ENCODE measurements around the gene WNT2B.

WNT2B gene

DNA sequence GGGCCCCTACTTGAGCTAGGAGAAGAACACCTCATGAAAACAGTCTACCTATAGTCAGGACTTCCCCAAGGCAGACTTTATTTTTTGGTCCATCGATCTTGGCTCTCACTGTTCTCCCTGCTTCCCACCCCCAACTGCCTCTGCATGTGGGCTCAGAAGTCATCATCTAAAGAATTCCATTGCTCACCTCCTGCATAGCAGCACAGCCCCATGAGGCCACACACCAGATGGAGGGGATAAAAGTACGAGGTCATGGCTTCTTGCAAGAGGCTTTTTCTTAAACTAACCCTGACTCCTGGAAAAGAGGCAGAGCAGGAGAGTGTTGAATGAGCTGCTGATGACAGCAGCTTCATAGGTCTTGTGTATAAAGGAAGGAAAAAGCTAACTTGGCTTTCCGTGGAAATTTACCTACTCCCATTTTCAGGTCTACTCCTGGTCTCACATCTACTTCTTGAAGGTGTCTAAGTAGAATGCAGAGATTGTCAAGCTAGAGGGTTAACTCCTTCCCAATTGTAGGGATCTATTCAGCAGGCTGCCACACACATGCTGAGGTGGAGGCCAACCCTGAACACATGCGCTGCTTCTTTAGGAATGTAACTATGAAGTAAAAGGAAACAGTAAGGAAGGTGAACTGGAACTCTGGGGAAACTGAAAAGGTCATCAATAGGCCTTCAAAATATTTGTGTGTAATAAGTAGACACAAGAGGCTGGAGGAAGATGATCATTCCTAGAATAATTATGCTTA, 18.7 kb downstream of the WNT2B start:
- no peak for DNase-seq (ENCODE audit: low read depth in 2 of 2, low spot score in 1 of 2)

DNA sequence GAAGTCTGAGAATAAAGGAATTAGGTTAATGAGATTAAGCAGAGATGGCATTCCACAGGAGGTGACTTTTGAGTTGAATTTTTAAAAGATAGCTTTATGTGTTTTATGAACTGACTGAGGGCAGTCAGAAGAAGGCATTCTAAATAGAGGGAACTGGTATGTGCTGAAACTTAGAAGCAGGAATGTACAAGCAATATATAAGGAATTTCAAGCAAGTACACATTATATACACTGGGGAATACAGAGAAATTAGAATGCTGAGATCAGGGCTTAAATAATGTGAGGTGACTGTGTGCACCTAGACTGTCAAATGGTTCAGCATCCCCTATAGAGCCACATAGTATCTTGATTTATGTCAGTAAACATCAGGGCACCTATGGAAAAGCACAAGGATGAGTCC, 19.3 kb downstream of the WNT2B start:
- no peak for DNase-seq (ENCODE audit: low read depth in 2 of 2, low spot score in 1 of 2)

DNA sequence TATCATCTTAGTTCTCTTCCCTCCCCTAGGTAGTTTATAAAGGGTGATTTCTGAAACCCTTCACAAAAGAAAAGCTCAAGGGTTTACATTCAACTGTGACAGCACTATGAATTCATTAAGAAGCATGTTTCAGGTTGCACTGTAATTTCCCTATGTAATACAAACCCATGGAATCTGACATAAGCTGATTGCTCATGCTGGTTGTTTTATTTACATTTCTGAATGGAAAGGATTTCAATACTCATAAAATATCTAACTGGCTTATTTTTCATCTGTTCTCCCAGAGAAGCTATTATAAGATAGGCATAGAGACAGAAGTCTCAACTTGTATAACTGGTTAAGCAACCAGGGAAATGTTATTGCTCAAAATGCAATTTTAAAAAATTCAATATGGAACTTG, 20.5 kb downstream of the WNT2B start:
- DNase-seq (ENCODE audit: low read depth in 2 of 2, low spot score in 1 of 2) = no peak

DNA sequence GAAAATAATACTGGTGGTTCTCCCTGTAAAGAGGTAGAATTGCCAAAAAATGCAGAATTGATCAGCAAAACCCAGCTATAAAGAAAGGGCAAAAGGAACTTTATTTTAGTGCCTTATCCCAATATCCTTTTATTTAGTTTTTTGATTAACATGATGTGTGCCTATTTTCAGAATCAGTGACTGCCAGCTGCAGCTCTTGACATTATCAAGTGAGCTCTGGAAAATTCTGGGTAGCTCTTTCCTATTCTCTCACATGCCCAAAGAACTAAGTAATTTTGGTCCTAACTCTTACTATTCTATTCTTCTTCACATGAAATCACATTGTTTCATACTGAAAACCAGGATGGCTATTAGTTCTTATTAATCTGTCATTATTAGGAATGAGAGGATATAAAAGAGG, 22.1 kb downstream of the WNT2B start:
- no peak for DNase-seq (ENCODE audit: low read depth in 2 of 2, low spot score in 1 of 2)

DNA sequence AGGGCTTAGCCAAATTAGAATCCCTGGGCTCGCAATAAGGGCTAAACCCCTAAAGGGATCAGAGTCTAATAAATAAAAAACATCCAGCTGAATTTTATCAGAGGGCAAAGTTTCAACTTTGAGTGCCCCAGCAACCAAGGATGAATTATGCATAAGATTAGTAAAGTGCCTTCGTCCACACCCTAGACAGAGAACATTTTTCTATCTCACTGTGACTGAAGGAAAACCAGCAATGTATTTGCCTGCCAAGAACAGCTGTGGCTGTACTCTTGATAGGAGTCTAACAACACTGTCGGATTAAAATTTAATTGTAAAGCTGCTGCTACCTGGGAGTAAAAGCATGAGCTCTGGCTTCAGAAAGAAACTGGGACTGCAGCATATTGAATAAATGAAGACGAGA, 23.3 kb downstream of the WNT2B start:
- no peak for DNase-seq (ENCODE audit: low read depth in 2 of 2, low spot score in 1 of 2)

DNA sequence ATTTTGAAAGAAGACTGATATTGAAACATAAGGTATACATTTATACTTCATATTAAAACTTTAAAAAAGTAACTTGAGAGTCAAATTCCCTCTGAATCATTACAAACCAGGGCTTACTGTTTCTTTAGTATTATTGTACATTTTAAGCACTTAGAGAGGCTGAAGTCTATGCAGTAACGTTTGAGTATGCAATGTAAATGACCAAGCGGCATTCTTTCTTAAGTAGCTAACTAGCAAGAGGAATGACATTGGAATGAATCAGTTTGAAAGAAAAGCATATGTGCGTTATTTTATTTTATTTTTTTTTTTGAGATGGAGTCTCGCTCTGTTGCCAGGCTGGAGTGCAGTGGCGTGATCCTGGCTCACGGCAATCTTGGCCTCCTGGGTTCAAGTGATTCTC, 24.3 kb downstream of the WNT2B start:
- DNase-seq (ENCODE audit: low read depth in 2 of 2, low spot score in 1 of 2) = no peak

DNA sequence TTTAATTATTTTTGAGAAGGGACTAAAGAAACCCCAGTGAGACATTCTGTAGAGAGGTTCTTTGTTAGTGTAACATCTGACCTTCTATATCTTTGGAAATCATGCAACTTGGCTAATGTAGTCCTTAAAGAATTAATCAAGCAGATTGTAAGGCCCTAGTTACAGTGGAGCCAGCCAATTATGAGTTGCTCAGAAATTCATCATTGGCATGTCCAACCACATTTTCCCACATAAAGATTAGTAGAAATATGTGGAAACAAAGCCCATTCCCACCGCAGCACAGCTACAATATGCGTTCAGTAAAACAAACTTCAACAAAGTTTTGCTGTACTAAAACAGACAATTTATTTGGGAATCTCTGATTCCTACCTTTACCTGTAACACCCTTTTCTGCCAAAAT, 27.8 kb downstream of the WNT2B start:
- DNase-seq (ENCODE audit: low read depth in 2 of 2, low spot score in 1 of 2) = no peak

DNA sequence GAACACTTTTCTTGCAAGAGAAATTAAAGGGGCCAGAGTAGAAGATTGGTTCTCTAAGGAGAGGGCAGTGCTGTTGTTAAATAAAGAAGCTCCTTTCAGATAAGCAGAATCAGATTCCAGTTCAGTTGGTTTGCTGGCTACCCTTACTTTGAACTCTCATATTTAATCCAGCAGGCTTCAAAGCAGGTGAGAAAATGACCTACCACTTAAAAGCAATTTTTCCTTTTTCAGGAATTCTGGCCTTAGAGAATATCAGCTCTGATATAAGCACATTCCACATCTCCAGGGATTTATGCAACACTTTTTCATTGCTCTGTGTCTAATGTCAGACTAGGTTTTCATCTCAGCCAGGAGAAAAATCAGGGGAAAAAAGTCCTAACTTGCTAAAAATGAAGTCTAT, 28.7 kb downstream of the WNT2B start:
- no peak for DNase-seq (ENCODE audit: low read depth in 2 of 2, low spot score in 1 of 2)

DNA sequence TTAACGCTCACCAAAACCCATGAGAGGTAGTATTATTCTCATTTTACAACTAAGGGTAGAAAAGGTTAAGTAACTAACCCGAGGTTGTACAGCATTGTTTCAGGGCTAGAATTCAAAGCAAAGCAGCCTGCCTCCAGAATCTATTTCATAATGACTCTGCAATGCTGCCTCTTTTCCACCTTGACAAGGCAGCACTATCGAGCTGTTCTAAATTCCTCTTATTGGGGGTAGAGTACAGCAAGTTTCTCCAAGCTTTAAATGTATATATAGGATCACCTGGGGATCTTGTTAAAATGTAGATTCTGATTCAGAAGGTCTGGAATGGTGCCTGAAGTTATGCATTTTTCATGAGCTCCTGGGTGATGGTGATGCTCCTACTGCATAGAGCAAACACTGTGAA, 30.1 kb downstream of the WNT2B start:
- no peak for DNase-seq (ENCODE audit: low read depth in 2 of 2, low spot score in 1 of 2)

DNA sequence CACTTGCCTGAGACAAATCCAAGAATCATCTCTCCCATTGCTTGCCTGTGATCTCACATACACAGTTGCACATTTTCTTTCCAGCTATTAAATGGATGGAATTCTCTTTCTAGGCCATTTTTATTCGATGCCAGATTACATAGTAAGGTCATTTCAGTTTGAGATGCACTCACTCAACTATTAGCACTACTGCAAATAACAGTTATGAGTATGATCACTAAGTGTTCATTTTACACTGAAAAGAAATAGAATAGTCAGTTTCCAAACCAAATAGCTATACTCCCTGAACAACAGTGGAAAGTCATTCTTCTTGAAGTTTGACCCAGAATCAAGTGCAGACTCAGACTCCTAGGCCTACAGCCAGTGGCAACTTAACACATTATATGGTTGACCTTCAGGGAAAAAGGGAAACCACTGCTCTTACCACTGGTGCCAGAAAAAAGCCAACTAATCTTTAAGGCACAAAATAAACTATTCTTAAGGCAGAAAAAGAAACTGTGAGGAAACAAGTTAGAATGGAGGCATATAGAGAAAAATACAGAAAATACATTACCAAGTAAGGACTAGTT, 31.5 kb downstream of the WNT2B start:
- no peak for DNase-seq (ENCODE audit: low read depth in 2 of 2, low spot score in 1 of 2)

DNA sequence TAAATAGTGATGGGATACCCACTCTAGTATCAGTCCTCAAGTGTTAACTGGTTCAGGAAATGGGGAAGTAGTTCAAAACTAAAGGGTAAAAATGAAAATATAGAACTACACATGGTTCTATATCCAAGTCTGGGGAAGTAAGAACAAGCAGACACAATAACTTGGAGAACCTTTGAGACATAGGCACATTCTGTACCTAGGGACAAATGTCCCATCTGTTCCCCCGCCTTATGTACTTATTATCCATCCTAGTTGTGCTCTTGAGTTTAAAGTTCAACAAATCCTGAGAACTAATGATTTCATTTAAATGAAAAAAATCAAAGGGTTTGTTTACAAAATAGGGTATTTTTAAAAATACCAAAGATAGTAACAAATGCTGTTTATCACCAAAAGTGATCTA, 32.5 kb downstream of the WNT2B start:
- DNase-seq (ENCODE audit: low read depth in 2 of 2, low spot score in 1 of 2) = no peak

DNA sequence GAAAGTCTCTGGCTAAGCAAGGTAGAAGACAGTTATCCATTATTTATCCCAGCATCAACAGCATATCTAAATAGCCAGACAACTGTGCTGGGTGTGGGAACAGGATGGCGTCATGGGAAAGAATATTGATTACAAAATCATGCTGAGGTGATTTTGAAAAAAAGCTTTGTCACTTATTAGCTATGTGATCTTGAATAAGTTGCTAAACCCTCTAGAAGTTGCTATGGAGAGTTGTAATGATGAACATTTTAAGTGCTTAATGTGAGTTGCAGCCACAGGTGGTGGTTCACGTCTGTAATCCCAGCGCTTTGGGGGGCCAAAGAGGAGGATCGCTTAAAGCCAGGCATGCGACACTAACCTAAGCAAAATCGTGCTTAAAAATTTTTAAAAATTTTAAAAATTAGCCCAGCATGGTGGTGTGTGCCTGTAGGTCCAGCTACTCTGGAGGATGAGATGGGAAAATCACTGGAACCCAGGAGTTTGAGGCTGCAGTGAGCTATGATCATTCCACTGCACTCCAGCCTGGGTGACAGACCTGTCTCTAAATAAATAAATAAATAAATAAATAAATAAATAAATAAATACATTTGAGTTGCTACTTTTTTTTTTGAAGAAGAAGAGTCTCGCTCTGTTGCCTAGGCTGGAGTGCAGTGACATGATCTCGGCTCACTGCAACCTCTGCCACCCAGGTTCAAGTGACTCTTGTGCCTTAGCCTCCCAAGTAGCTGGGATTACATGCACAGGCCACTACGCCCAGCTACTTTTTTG, 33.6 kb downstream of the WNT2B start:
- no peak for DNase-seq (ENCODE audit: low read depth in 2 of 2, low spot score in 1 of 2)

DNA sequence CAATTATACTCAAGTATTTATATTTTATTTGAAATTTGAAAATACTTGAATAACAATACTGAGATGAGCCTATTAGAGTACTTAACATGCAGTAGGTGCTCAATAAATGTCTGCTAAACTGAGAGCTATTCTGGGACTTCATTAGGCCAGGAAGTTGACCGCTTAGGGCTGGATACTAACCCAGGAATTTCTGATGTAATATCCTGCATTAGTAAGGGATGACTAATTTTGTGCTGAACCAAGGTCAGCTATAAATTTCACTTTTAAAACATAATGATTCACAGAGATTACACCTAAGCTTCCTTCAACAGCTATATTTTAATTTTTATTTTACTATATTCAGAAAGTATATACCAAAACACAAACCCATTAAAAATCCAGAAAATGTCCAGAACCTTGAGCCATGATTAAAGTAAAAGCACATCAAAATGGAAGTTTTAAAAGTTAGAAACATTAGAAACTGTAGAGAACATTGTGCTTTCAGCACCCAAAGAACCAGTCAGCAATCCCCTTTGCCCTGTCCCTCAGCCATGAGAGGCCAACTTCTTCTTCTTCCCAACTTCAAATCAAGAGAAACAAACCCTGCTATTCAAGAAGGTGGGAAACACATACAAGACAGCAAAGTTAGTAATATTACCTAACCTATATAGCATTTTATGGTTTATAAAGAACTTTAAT, 35.4 kb downstream of the WNT2B start:
- no peak for DNase-seq (ENCODE audit: low read depth in 2 of 2, low spot score in 1 of 2)

DNA sequence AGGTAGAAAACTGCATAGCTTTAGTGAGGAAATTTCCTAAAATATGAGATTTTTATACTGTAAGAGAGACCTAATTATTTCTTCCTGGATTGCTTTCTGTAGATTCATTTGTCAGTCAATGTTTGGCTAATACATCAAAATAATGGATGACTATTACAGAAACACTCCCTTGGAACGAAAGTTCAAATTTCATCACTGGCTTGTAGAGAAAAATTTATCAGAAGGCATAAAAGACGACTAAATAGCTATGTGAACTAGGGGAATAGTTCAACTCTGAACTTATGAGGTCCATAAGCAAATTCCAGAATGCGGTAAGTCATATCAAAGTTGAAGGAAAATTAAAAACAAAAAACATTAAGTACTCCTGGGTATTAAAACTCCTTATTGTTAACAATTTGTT, 36.0 kb downstream of the WNT2B start:
- no peak for DNase-seq (ENCODE audit: low read depth in 2 of 2, low spot score in 1 of 2)

DNA sequence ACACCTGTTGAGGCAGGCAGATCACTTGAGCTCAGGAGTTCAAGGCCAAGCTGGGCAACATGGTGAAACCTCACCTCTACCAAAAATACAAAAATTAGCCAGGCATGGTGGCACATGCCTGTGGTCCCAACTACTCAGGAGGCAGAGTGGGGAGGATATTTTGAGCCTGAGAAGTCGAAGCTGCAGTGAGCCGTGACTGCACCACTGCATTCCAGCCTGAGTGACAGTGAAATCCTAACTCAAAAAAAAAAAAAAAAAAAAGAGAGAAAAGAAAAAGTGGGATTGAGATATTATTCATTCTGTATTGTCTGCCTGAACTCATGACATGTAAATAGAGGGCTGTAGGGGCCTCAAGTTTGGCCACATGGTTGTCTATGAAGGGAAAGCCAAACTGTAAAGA, 37.3 kb downstream of the WNT2B start:
- no peak for DNase-seq (ENCODE audit: low read depth in 2 of 2, low spot score in 1 of 2)

DNA sequence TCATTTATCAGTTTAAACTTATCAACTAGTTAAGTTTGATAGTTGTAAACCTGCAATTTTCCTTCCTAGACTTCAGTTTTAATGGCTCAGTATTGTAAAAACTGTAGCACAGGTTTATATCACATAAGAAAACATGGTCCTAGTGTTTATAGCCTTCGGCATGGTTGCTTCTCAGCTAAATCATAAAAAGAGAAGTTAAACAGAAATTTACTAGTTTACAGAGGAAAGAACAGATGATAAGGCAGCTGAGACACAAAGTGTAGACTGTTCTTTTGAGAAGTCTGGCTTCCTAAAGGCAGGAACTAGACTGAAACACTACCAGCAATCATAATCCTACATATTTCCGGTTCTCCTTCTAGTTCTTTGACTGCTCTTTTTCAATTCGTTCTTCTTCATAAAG, 39.8 kb downstream of the WNT2B start:
- no peak for DNase-seq (ENCODE audit: low read depth in 2 of 2, low spot score in 1 of 2)

DNA sequence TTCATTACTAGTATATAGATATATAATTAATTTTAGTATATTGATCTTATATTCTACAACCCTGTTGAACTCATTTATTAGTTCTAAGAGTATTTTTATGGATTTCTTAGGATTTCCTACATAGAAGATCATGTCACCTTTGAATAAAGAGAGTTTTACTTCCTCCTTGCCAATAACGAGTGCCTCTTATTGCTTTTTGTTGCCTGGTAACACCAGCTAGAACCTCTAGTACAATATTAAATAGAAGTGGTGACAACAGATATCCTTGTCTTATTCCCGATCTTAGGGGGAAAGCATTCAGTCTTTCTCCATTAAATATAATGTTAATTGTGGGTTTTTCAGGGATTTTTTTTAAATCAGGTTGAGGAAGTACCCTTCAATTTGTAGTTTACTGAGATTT, 40.8 kb downstream of the WNT2B start:
- DNase-seq (ENCODE audit: low read depth in 2 of 2, low spot score in 1 of 2) = no peak

DNA sequence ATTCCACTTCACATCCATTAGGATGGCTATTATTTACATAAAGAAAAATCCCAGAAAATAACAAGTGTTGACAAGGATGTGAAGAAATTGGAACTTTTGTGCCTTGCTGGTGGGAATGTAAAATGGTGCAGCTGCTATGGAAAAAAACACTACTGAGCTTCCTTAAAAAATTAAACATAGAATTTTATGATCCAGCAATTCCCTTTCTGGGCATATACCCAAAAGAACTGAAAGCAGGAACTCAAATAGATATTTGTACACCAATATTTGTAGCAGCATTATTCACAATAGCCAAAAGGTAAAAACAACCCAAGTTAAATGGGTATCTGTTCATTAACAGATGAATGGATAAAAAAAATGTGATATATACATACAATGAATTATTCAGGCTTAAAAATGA, 45.6 kb downstream of the WNT2B start:
- DNase-seq (ENCODE audit: low read depth in 2 of 2, low spot score in 1 of 2) = no peak

DNA sequence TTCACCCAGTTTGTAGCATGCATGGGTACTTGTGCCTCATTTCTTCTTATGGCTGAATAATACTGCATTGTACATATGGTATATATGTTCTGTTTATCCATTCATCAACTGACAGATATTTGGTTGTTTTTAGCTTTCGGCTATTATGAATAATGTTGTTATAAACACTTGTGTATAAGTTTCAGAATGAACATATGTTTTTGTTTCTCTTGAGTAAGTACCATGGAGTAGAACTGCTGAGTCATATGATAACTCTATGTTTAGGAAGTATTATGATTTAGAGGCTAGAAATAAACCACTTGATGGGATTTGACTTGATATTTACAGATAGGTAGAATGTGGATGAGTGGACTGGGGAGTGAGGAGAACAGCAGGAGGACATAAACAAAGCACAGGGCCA, 48.6 kb downstream of the WNT2B start:
- DNase-seq (ENCODE audit: low read depth in 2 of 2, low spot score in 1 of 2) = no peak

DNA sequence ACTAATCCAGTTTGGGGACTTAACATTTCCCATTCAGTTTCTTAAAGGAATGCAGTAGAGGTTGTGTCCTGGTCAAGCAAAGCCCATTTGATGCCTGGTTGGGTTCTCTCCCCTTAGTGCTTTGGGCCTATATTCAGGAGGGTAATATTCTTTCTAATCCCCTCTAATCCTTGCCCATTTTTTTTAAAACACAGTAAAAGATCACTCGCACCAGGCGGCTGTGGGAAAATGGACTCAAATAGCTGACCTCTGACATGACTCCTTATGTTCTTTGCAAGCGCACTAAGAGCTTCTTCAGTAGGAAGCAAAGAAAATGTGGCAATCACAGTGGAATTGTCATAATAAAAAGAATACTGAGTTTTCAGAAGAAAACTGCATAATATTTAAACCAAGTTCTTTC, 49.9 kb downstream of the WNT2B start:
- no peak for DNase-seq (ENCODE audit: low read depth in 2 of 2, low spot score in 1 of 2)

DNA sequence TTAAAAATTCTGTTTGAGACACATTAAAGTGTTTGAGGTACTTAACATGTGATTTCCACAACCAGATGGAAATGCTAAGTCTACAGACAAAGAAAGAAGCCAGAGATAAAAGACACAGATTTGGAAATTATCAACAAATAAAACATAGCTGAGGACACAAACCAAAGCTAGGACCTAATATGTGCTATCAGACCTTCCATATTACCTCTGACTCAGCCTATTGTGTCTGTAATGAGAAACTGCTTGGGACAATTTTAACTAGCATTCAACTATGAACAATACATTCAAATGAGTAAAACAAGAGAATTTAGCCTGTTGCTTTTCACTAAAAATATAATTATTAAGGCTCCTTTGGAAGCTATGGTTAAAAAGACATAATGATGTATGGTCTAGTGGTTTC, 54.6 kb downstream of the WNT2B start:
- no peak for DNase-seq (ENCODE audit: low read depth in 2 of 2, low spot score in 1 of 2)

DNA sequence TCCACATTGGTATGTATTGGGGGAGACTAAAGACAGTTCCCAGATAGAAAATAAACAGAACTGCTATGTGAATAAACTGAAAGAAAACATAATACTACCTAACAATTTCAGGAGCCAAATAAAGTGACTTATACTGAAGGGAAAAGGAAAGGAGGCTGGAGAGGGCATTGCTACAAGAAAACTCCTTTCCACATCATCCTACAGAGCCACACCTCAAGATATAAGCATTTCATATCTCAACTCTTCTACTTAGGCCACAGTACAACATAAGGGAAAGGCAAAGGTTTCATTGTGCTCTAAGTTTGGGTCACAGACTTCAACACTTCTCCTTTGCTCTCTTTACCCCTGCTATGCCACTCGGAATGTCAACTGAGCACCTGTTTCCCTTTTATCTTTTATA, 55.3 kb downstream of the WNT2B start:
- no peak for DNase-seq (ENCODE audit: low read depth in 2 of 2, low spot score in 1 of 2)
